MV-4-11 (cell line): ENCODE measurements around the gene PTPN13.

Source experiments
- DNase-seq: peaks from one replicate; lab custom pipeline; 2025; lab: John Stamatoyannopoulos, UW

Gene PTPN13, protein sequence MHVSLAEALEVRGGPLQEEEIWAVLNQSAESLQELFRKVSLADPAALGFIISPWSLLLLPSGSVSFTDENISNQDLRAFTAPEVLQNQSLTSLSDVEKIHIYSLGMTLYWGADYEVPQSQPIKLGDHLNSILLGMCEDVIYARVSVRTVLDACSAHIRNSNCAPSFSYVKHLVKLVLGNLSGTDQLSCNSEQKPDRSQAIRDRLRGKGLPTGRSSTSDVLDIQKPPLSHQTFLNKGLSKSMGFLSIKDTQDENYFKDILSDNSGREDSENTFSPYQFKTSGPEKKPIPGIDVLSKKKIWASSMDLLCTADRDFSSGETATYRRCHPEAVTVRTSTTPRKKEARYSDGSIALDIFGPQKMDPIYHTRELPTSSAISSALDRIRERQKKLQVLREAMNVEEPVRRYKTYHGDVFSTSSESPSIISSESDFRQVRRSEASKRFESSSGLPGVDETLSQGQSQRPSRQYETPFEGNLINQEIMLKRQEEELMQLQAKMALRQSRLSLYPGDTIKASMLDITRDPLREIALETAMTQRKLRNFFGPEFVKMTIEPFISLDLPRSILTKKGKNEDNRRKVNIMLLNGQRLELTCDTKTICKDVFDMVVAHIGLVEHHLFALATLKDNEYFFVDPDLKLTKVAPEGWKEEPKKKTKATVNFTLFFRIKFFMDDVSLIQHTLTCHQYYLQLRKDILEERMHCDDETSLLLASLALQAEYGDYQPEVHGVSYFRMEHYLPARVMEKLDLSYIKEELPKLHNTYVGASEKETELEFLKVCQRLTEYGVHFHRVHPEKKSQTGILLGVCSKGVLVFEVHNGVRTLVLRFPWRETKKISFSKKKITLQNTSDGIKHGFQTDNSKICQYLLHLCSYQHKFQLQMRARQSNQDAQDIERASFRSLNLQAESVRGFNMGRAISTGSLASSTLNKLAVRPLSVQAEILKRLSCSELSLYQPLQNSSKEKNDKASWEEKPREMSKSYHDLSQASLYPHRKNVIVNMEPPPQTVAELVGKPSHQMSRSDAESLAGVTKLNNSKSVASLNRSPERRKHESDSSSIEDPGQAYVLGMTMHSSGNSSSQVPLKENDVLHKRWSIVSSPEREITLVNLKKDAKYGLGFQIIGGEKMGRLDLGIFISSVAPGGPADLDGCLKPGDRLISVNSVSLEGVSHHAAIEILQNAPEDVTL (N-terminal part only)

DNA sequence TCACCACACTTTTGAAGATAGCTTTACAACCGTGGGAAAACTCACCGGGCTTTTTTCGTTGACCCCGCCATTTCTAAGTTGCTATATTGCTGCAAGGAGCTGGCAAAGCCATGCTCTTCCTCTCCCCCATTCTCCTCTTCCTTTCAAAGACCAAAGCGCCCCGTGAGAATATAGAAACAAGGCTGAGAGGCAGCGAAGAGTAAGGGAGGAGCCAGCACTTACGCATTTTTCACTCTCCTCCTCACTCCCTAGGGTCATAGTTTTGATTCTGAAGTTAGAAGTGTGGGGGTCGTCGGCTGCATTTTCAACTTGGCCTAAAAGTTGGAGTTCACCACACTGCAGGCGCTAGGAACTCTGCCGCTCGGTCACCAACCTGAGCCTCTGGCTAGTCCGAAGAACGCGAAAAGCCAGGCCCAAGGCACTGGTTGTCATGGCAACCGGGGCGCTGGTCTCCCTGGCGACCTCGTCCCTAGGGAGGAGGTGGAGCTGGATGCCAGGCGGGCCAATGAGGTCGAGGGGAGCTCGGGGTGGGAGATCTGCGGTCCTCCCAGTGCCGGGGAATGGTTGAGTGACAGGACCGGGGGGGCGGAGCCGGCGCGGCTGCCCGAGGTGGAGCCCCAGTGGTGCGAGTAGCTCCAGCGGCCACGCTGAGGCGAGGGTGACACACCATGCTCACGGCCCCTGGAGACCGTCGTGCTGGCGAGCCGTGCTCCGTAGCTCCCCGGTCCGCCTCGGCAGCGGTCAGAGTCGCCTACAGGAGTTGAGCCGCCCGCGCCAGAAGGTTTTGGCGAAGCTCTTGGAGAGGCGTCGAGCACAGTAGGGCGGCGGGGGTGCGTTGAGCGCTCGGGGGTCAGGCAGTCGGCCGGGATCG, at the start of gene PTPN13:
PTPN13 (plus strand) TSS at position 628 of the 871 bp plus-strand sequence. CDS start 40,942 bp downstream, outside the sequence.
- no peak for DNase-seq

DNA sequence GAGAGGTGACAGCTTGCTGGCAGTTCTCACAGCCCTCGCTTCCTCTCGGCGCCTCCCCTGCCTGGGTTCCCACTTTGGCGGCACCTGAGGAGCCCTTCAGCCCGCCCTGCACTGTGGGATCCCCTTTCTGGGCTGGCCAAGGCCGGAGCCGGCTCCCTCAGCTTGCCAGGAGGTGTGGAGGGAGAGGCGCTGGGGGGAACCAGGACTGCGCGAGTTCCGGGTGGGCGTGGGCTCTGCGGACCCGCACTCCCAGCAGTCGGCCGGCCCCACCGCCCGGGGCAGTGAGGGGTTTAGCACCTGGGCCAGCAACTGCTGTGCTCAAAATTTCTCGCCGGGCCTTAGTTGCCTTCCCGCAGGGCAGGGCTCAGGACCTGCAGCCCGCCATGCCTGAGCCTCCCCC, 47.0 kb upstream of the PTPN13 start:
- DNase-seq, result no peak

DNA sequence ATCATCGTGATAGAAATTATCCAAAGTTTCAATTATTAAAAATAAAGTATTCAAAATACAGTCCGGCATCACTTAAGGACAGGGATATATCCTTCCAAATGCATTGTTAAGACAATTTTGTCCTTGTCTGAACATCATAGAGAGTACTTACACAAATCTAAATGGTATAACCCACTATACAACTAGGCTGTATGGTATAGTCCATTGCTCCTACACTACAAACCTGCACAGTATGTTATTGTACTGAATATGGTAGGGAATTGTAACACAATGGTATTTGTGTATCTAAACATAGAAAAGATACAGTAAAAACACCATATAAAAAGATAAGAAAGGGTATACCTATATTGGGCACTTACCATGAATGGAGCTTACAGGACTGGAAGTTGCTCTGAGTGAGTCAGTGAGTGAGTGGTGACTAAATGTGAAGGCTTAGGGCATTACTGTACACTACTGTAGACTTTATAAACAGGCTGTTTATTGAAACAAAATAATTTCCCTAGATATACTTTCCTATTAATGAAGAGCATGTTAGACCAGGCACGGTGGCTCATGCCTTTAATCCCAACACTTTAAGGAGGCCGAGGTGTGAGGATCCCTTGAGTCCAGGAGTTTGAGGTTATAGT, 44.8 kb upstream of the PTPN13 start:
- no peak for DNase-seq

DNA sequence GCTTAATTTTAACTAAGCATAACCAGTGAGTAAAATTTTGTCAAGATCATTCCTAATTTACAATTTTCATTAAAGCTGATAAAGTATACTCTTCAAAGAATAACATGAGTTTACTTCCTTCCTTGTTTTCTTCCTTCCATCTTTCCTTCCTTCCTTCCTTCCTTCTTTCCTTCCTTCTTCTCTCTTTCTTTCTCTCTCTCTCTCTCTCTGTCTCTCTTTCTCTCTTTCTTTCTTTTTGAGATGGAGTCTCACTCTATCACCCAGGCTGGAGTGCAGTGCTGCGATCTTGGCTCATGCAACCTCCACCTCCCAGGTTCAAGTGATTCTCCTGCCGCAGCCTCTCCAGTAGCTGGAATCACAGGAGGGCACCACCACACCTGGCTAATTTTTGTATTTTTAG, 42.7 kb upstream of the PTPN13 start:
- DNase-seq, result no peak

DNA sequence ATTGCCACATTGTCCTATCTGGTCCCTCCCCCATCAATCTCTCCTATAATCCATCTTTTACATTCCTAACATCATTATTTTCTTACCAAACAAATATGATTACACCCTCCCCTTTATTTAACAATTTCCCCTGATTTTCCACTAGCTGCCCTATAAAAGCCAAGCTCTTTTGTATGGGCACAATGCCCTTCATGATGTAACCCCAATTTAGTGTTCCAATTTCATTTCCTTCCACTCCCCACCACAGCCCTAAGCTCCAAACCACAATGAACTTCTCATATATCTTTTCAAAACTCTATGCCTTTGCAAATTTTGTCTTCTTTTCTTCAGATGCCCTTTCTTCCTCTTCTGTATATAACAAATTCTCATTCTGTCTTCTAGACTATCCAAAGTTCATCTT, 39.5 kb upstream of the PTPN13 start:
- peak; percentile 81 for DNase-seq

DNA sequence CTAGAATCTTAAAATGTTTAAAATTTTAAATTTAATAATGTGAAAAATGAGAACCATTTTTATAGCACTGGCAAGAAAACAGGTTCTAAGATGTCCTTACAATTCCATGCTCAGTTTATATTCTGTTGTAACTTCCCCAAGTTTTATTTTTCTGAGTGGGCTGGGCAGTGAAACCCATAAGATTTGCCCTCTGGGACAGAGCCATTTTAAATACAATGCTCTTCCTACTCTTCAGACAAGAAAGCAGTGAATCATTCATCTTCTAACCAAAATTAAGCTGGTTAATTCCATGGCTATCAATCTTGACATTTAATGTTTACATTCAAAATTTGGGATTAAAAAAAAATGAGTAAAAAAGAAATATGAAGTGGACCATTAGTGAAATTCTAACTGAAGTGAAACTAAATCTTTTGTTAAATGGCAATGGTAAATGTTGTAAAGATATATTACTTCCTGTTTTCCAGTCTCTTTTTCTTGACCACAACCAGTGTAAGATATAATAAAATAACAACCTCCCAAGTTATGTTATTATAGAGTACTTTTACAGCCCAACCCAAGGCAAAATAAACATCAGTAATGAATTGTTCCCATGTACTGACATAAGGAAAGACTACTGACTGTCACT, 37.2 kb upstream of the PTPN13 start:
- peak; percentile 59 for DNase-seq

DNA sequence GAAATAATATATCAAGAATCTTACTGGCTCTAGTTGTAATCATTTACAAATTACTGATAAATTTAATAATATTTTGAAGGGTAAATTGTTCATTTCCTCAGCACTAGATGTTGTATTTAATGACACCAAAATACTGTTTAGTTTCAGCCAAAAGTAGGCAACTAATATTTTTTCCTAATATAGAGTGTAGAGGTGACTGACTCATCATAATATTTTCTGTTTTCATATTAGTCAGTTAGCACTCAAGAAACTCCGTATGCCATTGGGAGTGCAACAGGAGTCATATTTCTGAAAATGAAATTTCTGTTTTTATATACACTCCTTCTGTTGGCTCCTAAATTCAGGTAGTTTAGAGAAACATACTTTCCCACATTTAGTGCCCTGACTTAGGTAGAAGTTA, 36.6 kb upstream of the PTPN13 start:
- no peak for DNase-seq

DNA sequence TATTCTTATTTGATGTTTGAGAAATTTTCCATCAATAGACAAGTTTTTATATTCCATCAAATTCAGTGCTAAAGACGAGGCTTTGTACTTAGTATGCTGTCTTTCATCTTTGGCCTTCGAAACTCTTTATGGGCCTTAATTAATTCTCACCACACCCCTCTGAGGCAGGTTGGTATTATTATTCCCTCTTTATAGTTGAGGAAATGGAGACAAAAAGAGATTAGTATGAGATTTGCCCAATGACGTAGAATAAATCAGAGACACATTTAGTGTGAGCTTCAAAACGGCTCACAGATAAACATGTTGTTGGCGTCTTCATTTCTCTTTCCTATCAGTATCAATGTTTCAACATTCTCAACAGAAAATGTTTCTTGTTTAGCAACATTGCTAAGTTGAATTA, 35.9 kb upstream of the PTPN13 start:
- DNase-seq, result no peak

DNA sequence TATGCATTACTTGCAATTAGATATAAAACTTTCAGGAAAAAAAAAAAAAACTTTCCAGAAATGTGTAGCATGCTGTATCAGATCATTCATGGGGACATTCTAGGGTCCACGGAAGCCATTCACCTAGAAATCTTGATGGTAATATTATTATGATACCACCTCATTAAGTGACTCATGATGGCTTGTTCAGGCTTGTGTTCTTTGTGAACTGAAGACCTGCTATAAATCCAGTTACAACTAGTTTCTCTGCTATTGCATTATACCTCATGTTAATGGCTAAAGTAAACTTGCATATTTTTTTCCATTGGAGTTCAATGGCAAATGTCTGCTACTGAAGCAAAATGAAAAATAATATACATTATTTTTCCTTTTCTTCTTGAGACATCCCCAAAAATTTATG, 35.3 kb upstream of the PTPN13 start:
- DNase-seq, result no peak

DNA sequence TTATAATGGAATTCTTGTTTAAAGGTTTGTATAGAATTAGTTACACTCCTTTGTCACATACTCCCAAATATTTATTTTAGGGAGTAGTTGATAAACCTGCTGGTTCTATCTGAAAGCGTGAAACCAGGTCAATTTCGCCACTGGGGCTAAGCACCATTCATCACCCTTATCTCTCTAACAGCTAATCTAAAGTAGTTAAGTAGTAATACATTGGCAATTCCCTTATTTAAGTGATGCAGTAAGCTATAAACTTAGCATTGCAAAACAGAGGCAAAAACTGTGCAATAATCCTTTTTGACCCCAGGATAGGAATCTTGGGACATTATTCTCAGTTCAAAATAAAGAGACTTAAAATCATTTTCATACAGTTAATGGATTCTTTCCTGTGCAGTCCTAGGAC, 33.7 kb upstream of the PTPN13 start:
- DNase-seq, result no peak

DNA sequence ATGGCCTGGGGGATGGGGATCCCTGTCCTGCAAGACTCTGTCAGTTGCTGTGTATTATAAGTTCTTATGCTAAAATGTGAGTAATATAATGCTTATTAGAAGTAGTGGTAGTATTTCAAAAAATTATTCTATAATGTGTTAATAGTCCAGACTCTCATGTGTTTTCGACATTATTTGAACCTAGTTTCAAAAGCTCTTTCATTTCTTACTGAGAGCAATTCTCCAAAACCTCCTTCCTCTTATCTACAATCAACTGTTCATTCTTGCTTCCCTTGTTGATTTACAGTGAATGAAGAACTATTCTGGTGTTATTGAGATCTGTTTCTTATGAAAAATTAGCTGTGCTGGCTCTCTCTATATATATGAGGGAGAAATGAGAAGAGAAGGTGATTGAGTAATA, 32.9 kb upstream of the PTPN13 start:
- DNase-seq, result no peak

DNA sequence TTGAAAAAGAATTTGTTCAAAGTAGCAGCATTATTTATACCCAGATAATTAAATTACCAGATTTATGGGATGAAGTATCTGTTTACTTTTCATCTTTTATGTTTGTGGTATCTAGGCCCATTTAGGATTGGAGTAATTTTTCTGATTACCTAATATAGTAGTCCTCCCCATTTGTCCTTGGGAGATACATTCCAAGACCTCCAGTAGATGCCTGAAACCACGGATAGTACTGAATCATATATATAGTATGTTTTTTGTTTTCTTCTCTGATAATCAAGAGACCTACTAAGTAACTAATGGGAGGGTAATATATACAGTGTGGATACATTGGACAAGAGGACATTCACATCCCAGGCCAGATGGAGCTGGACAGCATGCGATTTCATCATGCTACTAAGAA, 30.7 kb upstream of the PTPN13 start:
- no peak for DNase-seq

DNA sequence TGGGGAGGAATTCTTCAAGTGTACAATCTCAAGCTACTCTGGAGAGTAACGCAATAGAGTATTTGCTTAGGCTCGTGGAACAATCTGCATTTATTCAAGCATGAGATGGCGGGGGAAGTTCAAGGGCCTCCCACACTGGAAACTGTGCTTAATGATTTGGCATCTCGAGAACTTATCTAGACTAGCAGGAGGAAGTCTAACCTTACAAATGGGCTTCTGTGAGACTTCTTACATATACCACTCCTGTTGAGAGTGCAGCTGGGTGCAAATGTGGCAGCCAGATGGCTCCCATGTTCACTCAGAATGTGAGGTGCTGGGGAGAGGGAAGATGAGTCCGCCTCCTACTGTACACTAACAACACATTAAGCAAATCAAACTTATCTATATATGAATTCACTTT, 29.3 kb upstream of the PTPN13 start:
- no peak for DNase-seq

DNA sequence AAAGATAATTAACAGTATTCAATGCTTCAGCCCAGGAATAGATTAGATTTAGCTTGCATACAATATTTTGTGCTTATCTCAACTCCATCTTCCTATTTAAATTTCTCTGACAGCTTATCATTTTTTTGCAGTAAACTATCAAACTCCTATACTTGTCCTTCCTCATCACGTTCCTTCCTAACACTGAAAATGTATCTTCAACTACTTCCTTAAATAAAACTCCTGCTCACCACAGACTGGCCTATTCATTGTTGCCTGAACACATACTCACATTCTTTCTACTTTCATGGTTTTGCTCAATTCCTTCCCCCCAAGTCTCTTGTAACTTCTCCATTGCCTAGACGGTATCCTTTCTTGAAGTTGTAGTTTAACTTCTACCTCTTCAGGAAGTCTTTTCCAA, 28.5 kb upstream of the PTPN13 start:
- peak; percentile 58 for DNase-seq

DNA sequence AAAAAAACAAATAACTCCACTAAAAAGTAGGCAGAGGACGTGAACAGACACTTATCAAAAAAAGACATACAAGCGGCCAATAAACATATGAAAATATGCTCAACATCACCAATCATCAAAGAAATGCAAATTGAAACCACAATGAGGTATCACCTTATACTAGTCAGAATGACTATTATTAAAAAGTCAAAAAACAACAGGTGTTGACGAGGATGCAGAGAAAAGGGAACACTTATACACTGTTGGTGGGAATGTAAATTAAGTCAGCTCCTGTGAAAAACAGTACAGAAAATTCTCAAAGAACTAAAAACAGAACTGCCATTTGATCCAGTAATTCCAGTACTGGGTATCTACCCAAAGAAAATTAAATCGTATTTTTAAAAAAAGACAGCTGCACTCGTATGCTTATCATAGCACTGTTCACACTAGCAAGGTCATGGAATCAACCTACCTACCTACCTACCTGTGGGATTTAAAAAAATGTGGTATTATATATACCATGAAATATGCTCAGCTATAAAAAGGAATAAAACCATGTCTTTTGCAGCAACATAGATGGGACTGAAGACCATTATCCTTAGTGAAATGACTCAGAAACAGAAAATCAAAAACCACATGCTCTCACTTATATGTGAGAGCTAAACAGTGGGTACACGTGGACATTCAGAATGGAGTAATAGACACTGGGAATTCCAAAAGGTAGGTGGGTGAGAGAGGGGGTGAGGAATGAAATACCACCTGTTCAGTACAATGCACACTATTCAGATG, 24.8 kb upstream of the PTPN13 start:
- no peak for DNase-seq

DNA sequence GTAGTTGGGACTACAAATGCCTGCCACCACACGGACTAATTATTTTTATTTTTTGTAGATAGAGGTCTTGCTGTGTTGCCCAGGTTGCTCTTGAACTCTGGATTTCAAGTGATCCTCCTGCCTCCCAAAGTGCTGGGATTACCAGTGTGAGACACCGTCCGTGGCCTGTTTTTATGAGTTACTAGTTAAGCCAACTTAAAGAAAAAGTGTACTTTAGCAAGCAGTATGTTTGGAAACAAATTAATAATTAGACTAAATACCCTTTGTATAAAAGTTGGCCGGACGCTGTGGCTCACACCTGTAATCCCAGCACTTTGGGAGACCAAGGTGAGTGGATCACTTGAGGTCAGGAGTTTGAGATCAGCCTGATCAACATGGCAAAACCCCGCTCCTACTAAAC, 14.2 kb upstream of the PTPN13 start:
- no peak for DNase-seq

DNA sequence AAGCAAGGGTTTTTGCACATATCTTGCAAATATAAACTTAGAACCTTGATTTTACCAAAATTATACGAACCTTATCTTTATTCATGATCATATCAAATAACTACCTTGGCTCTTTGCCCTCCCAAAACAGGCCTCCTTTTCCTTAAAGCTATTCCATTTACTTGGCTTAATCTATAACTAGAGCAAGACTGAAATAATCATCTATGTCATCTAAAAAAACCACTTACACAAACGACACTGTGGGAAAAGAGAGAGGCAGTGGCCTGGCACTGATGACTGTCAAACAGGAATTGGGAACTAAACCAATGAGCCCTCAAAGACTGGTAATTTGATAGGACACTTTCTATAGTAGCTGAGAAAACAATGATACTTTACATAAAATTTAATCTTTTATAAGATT, 11.7 kb upstream of the PTPN13 start:
- no peak for DNase-seq

DNA sequence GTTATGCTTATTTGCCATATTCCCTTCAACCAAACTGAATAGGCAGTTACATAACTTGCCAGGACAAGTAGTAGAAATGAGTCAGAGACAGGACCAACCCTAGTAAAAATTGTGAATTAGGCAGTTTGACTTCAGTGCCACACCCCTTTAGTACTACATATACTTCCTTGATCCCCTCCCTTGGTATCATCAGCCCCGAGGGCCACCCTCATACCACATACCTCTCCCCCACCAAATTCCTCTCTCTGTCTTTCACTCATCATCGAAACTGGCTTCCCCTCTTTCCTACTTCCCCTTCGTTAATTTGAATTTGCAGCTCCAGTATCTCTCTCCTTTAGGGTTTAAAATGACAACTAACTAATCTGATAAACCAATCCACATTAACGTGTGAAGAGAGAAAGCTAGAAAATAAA, 7.9 kb upstream of the PTPN13 start:
- DNase-seq, result peak; percentile 71

DNA sequence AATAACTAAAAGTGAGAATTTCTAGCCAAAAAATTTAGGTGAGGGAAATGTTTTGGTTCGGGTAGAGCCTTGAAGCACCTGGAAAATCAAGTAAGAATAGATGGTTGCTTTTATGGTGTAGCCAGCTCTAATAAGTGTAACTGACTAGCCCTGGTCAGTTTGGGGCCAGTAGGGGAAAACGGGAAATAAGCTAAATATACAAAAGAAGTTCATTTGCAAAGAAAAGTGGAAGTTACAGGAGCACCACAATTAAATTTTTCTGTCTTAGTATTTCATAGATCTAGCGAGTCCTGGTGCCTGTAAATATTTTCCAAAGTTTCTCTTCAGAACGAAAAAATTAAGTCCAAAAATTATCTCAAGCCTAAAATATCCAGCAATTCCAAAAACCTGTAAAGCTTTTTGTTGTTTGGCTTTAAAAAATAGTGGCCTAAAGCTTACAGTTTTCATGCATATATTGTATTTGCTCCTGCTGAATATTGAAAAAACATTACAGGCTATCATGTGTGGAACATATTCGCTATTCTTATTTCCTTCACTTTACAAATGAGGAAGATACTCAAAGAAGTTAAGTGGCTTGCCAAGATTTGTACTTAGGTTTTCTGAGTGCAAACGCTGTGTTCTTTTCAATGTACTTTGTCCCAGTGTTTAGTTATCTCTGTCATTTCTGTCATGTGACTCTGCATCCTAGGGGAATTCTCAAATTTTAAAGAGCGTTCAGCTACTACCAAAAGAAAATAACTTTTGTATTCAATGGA, 7.3 kb upstream of the PTPN13 start:
- peak; percentile 14 for DNase-seq
